Activated CD4-positive, alpha-beta memory T cell treated with anti-CD3 and anti-CD28 coated beads, Interleukin-2, amount 10 ng/mL, durations not matched to agents 7 days and 5 days (primary cell): Measurements from ENCODE around the gene MRPL10. TPM values are rescaled to one million over a fixed set of nuclear protein-coding genes. Genes with fewer than 3 reads are reported as not detected.
A peak's percentile ranks its signal among the peaks of the same experiment; 100 is the strongest.

Experiments used
- CTCF ChIA-PET: fragments of 350-600 bp; sonication (Branson Sonifier 250); formaldehyde crosslinking; loops from one replicate; lab custom pipeline; 2021; ENCODE audit warnings: antibody characterized with exemption, inconsistent platforms; lab: Charles Lee
- POLR2A ChIA-PET: fragments of 350-600 bp; sonication (Branson Sonifier 250); formaldehyde crosslinking; loops from one replicate; lab custom pipeline; 2021; ENCODE audit warnings: antibody characterized with exemption; lab: Charles Lee
- DNase-seq: peaks from one replicate; pipeline ENCODE4 v3.0.0-alpha.2; 2020
- H3K27ac Mint-ChIP-seq: one replicate; pipeline ENCODE4 v1.8.0; 2021; ENCODE audit warnings: mild to moderate bottlenecking, mixed read lengths
- H3K27me3 Mint-ChIP-seq: one replicate; pipeline ENCODE4 v1.8.0; 2021; ENCODE audit warnings: mixed read lengths
- H3K36me3 Mint-ChIP-seq: one replicate; pipeline ENCODE4 v1.8.0; 2021; ENCODE audit warnings: low read depth, mixed read lengths
- H3K4me1 Mint-ChIP-seq: one replicate; pipeline ENCODE4 v1.8.0; 2021; ENCODE audit warnings: mixed read lengths
- H3K4me3 Mint-ChIP-seq: one replicate; pipeline ENCODE4 v1.8.0; 2021; ENCODE audit warnings: mild to moderate bottlenecking, mixed read lengths
- H3K9me3 Mint-ChIP-seq: one replicate; pipeline ENCODE4 v1.8.0; 2021; ENCODE audit warnings: mixed read lengths
- total RNA-seq, 2 experiments: library from RNA; stranded (reverse); gene quantifications; one replicate each; pipeline ENCODE4 v1.2.3, GENCODE V29; 2021

The MRPL10 gene
- total RNA-seq, 2 experiments from 2014 or later, result 91.5 to 95.7 TPM

DNA sequence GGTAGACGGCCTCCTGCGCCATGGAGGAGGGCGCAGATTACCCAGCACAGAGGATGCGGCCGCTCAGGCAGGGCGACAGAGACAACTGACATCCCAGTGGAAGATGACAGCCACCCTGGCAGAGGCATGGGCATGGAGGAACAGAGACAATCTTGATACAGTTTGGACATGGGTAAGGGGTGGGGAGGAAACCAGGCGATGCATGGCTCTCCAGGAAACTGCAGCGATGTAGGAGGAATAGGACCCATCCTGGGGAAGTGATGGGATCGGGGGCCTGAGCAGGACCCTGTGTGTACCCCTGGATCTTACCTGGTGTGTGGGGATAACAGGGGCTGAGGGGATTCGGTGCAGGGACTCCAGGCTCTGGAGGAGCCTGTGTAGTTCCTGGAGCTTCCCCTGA lies 14.4 kb downstream of the MRPL10 start:
- Mint-ChIP-seq H3K4me3 (no peak overlapping the region), H3K9me3 (no peaks in the 10 kb centered on the region), H3K4me1 (peaks cover 24% of the 10 kb centered on the region), H3K27ac (no peak overlapping the region), H3K36me3 (peaks cover 40% of the 10 kb centered on the region), H3K27me3 (no peaks in the 10 kb centered on the region)
- POLR2A ChIA-PET, result interaction anchor here (1.3 kb wide), 1 partner anchor 84 kb away, joined by 3 read pairs; the partner anchor contains the start of gene TBX21
- CTCF ChIA-PET, result interaction anchor here (0.6 kb wide), 1 partner anchor 28 kb away, joined by 3 read pairs; no protein-coding TSS in a partner anchor
- DNase-seq, result no peak

DNA sequence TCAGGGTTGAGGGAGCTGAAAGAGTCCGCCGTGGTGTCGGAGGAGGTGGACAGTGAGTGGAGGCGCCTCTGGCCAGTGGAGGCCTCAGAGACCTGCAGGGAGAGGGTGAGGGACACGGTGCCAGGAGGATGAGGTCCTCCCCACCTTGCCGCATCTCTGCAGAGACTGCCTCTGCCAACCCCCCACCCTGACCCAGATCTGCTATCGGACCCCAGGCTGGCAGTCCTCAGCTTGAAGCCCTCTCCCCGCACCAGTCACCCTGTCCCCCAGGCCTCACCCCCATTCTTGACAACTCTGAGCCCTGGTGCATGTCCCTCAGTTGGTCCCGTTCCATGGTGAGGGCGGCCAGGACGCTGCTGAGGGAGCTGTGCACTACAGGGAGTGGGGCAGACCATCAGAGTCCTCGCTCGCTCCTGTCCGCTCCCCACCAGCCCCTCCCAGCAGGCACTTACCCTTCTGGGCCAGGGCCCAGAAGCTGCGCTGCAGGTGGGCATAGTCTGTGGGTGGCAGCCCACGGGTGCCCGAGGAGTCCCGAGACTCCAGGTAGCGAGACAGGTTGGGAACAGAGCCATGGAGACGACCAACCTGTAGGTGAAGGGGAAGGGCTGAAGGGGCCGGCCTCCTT lies 15.1 kb downstream of the MRPL10 start:
- H3K9me3 Mint-ChIP-seq, result no peaks in the 10 kb centered on the region
- POLR2A ChIA-PET, result interaction anchor here (1.3 kb wide), 1 partner anchor 83 kb away, joined by 3 read pairs; the partner anchor contains the start of gene TBX21
- no peak for DNase-seq

DNA sequence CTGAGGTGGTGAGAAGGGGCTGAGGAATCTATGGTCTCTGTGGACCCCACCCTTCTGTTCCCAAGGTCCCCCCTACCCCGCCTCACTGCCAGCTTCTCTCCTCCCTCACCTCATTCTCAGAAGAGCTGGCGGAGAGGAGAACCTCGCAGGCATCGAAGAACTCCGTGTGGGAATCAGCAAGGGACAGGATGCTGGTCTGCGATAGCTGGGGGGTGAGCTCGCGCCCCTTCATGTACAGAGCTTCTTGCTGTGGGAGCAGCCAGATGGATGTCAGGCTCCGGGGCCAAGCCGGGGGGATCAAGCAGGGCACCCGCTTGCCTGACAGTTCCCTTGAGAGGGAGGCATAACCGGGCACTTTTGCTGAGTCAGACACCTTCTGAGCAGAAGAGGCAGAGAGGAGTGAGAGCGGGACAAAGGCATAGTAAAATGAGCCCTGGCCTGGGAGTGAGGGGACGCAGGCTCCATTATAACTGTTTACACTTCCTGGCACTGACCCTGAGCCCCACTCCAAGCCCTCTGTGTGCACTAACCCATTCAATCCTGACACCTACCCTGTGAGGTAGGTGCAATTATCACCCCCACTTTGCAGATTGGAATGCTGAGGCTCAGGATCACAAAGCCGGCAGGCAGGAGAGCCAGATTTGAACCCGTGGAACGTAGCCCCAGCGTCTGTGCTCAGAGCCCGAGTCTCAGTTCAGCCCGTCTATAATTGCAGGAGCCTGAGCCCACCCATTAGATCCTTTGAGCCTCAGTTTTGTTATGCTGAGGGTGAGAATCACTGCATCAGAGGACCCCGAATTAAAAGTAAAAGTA lies 16.0 kb downstream of the MRPL10 start:
- ChIA-PET CTCF (no interaction called here), POLR2A (interaction anchor here (0.6 kb wide), 1 partner anchor 190 kb away, joined by 3 read pairs; no protein-coding TSS in a partner anchor)
- Mint-ChIP-seq H3K4me1 (peaks cover 20% of the 10 kb centered on the region), H3K4me3 (no peak overlapping the region), H3K36me3 (peaks cover 51% of the 10 kb centered on the region), H3K9me3 (no peaks in the 10 kb centered on the region), H3K27ac (no peak overlapping the region), H3K27me3 (no peaks in the 10 kb centered on the region)
- no peak for DNase-seq

More for the DNA sequence above, 15.1 kb downstream of the MRPL10 start:
- H3K36me3 Mint-ChIP-seq, result peaks cover 47% of the 10 kb centered on the region
- H3K27ac Mint-ChIP-seq, result no peak overlapping the region
- peaks cover 22% of the 10 kb centered on the region for H3K4me1 Mint-ChIP-seq
- no peak overlapping the region for H3K4me3 Mint-ChIP-seq
- CTCF ChIA-PET, result no interaction called here
- H3K27me3 Mint-ChIP-seq, result no peaks in the 10 kb centered on the region

DNA sequence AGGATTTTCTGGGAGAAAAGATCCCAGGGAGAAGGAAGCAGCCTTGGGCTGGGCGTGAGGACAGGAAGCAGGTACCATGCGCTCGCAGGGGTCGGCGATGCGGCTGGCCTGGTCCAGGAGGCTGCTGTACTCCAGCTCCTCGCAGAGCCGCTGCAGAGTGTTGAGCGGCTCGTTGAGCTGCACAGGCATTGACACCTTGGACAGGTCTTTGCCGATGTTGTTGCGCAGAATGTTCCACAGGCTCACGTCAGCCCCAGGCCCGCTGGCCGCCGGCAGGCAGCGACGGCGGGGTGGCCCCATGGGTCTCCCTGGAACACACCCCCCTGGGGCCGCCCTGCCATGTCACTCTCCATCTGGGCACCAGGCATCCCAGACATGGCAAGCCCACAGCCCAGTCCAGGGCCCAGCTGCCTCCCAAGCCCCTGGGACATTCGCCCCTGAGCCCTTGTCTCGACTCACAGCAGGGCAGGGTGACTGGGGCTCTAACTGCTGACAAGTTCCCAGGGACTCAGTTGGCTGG lies 17.8 kb downstream of the MRPL10 start:
- Mint-ChIP-seq H3K9me3 (no peaks in the 10 kb centered on the region), H3K4me1 (peaks cover 21% of the 10 kb centered on the region)
- no peak for DNase-seq

DNA sequence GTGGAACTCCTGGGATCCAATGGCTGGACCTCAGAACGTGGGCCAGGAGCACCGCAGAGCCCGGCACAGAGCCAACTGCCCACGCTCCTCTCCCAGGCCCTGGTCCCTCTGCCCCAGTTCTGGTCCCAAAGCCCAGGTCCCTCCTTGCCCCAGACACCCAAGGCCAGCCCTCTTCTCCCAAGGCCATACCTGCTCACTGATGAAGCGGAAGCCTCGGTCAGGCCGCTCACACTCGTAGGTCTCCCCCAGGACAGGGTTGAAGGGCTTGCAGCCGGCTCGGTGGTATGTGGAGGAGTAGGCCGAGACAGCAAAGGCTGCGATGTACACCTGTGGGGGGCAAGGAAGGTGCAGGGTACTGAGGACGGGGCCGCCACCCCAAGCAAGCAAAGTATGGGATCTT lies 18.3 kb downstream of the MRPL10 start:
- no peaks in the 10 kb centered on the region for H3K9me3 Mint-ChIP-seq
- no peak for DNase-seq
- ChIA-PET POLR2A (interaction anchor here (0.9 kb wide), 1 partner anchor 10 kb away, joined by 3 read pairs; no protein-coding TSS in a partner anchor), CTCF (no interaction called here)
- H3K4me1 Mint-ChIP-seq, result peaks cover 21% of the 10 kb centered on the region
- no peak overlapping the region for H3K4me3 Mint-ChIP-seq
- H3K36me3 Mint-ChIP-seq, result peaks cover 59% of the 10 kb centered on the region
- H3K27ac Mint-ChIP-seq, result no peak overlapping the region
- no peaks in the 10 kb centered on the region for H3K27me3 Mint-ChIP-seq

More for the DNA sequence above, 17.8 kb downstream of the MRPL10 start:
- ChIA-PET POLR2A (interaction anchor here (0.9 kb wide), 1 partner anchor 9 kb away, joined by 3 read pairs; no protein-coding TSS in a partner anchor), CTCF (interaction anchor here (0.6 kb wide), 1 partner anchor 42 kb away, joined by 3 read pairs; no protein-coding TSS in a partner anchor)
- H3K4me3 Mint-ChIP-seq, result no peak overlapping the region
- peaks cover 59% of the 10 kb centered on the region for H3K36me3 Mint-ChIP-seq
- no peaks in the 10 kb centered on the region for H3K27me3 Mint-ChIP-seq
- H3K27ac Mint-ChIP-seq, result no peak overlapping the region

DNA sequence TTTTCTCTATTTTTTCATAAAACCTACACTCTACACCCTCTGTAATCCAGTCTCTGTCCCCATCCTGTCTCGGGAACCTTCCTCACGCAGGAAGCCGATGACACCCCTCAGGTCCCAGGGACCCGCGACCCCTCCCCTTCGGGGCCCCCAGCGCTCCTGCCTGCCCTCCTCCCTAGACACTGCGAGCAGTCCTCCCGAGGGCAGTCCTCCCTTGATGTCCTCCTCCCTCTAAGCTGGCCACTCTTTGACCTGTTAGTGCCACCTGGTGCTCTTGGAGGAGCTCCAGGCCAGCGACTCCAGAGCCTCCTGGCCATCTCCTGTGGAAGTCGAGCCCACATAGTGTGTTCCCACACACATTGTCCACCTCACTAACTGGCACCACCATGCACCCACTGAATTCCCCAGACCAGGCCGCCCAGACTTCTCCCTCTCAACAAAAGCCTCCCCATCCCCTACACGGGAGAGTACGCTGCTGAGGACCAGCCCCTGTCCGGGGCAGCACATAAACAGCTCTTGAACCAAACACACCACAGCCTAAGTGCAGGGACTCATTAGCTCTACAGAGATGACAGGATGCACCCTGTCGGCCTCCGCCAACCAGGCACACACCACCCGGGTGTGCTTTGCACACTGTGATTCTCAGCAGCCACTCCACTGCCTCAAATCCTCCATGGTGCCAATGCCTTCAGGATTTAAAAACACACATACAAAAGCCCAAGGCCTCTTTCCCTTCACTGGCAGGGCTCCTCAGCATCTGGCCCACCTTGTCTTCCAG lies 19.0 kb downstream of the MRPL10 start:
- H3K27ac Mint-ChIP-seq, result no peak overlapping the region
- POLR2A ChIA-PET, result no interaction called here
- peaks cover 58% of the 10 kb centered on the region for H3K36me3 Mint-ChIP-seq
- H3K27me3 Mint-ChIP-seq, result no peaks in the 10 kb centered on the region
- H3K9me3 Mint-ChIP-seq, result no peaks in the 10 kb centered on the region
- no peak for DNase-seq
- CTCF ChIA-PET, result interaction anchor here (0.5 kb wide), 1 partner anchor 78 kb away, joined by 4 read pairs; no protein-coding TSS in a partner anchor
- H3K4me3 Mint-ChIP-seq, result no peak overlapping the region
- H3K4me1 Mint-ChIP-seq, result peaks cover 21% of the 10 kb centered on the region

DNA sequence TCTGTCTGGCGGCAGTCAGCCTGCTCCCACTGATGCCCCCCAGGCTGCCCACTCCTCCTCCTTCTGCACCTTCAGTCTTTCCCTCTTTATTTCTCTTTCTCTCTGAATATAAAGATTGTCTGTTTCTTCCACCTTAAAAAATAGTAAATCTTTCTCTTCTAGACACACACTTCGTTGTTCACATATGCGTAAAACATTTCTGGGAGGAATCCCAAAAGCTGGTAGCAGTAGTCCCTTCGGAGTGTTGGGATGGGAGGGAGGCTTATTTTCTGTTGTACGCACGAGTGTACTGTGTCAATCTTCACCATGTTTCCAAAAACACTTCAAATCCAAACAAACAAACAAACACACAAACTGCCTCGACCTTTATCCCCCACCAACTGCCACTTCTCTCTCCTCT lies 19.6 kb downstream of the MRPL10 start:
- no peak overlapping the region for H3K27ac Mint-ChIP-seq

DNA sequence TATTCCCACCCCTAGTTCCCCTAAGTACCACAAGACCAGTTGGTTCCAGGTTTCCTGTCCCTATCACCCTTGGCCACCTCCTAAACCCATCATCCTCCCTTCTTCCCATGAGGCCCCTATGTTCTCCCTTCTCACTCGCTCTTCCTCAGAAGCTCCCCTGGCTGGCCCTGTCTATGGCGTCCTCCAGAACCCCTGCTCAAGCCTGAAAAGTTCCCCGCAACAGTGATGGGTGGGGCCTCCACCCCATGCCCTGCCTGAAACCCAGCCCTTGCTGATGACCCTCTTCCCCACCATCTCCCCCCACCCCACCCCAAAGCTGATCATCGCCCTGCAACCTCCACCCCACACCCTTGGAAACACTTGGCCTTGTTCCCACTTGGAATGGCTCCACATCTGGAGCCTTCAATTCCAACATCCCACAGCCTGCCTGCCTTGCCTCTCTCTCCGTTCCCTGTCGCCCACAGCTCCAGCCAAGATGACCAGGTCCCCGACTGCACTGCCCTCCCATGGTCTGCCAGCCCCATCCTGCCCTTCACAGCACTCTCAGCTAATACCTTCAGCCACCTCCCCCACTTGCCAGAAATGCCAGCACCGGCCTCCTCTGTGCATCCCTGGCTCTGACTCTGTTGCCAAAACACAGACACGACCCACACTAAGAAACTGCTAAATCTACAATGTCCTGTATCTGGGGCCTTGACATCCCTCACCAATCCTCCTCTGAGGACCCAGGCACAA lies 20.3 kb downstream of the MRPL10 start:
- peaks cover 56% of the 10 kb centered on the region for H3K36me3 Mint-ChIP-seq
- H3K4me1 Mint-ChIP-seq, result peaks cover 21% of the 10 kb centered on the region
- no peaks in the 10 kb centered on the region for H3K9me3 Mint-ChIP-seq
- ChIA-PET POLR2A (interaction anchor here (1.3 kb wide), 1 partner anchor 19 kb away, joined by 15 read pairs; the partner anchor contains the start of genes LRRC46 and MRPL10), CTCF (interaction anchor here (1.3 kb wide), 2 partner anchors 11 to 30 kb away, joined by 3 read pairs; partner anchors contain the start of genes OSBPL7 and SCRN2)
- no peaks in the 10 kb centered on the region for H3K27me3 Mint-ChIP-seq
- DNase-seq, result no peak
- H3K27ac Mint-ChIP-seq, result no peak overlapping the region
- no peak overlapping the region for H3K4me3 Mint-ChIP-seq

More for the DNA sequence above, 19.6 kb downstream of the MRPL10 start:
- H3K27me3 Mint-ChIP-seq, result no peaks in the 10 kb centered on the region
- H3K4me3 Mint-ChIP-seq, result no peak overlapping the region
- peaks cover 56% of the 10 kb centered on the region for H3K36me3 Mint-ChIP-seq
- no peaks in the 10 kb centered on the region for H3K9me3 Mint-ChIP-seq
- peaks cover 21% of the 10 kb centered on the region for H3K4me1 Mint-ChIP-seq
- ChIA-PET CTCF (interaction anchor here (0.5 kb wide), 1 partner anchor 79 kb away, joined by 4 read pairs; no protein-coding TSS in a partner anchor), POLR2A (no interaction called here)
- no peak for DNase-seq

DNA sequence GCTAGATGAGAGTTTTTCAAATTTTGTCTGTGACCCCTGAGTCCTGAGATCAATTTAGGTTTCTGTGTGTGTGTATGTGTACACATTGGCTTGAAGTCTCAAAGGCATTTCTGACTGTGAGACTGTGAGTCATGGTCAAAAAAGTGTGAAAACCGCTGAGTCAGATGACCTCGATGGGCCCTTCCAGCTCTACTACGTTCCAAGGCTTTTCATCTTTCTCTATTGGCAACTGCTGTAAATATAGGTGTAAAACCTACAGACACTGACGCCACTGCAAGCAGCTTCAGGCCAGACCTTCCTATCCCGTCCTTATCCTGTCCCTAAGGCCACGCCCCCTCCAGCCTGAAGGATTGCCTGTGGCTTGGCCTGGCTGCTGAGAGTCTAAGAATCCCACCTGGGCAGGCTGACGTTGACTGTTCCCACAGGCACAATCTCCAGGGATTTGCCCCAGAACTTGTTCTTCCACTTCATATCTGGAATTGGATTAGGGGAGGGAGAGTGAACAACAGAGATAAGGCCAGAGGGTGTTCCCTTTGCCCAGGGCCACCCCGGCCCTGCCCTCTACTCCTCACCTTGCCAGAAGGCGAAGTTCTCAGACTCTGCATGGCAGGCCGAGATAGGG lies 21.0 kb downstream of the MRPL10 start:
- POLR2A ChIA-PET, result interaction anchor here (1.3 kb wide), 1 partner anchor 20 kb away, joined by 15 read pairs; the partner anchor contains the start of genes LRRC46 and MRPL10
- Mint-ChIP-seq H3K27me3 (no peaks in the 10 kb centered on the region), H3K36me3 (peaks cover 50% of the 10 kb centered on the region), H3K4me3 (no peak overlapping the region), H3K4me1 (peaks cover 21% of the 10 kb centered on the region), H3K27ac (peak overlapping the region; percentile 46), H3K9me3 (no peaks in the 10 kb centered on the region)
- CTCF ChIA-PET, result interaction anchor here (0.7 to 1.3 kb wide), 3 partner anchors 12 to 44 kb away, joined by 3 read pairs; partner anchors contain the start of genes OSBPL7 and SCRN2
- DNase-seq, result peak; percentile 40

DNA sequence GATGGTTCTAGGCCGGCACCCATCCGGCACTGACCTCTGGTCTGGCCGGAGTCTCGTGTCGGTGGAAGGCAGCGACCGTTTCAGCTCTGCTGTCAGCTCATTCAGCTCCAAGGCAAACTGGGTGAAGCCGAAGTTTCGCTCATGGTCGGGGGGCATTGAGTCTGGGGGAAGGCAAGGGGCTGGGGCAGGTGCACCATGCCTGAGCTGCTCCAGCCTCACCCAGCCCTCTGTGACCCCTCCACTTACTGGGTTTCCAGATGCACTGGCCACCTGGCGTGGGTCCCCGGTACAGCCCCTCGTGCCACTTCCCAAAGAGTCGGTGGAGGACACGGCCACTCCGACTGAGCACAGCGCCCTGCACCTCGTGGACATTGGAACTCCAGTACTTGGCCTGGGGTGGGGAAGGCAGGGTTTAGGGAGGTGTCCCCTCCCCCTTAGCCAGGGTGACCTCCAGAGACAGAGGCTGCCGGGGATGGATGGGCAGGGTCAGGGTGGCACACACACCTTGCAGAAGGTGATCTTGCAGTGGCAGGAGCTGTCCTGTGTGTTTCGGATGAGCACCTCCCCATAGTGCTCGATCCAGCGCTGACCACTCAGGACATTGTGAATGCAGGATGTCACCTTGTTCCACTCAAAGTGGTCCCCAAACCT lies 22.4 kb downstream of the MRPL10 start:
- H3K9me3 Mint-ChIP-seq, result no peaks in the 10 kb centered on the region
- no peak overlapping the region for H3K4me3 Mint-ChIP-seq
- peaks cover 21% of the 10 kb centered on the region for H3K4me1 Mint-ChIP-seq
- no peak overlapping the region for H3K27ac Mint-ChIP-seq
- H3K36me3 Mint-ChIP-seq, result peaks cover 41% of the 10 kb centered on the region
- no peaks in the 10 kb centered on the region for H3K27me3 Mint-ChIP-seq
- DNase-seq, result no peak
- ChIA-PET POLR2A (no interaction called here), CTCF (no interaction called here)
